Measurements from ENCODE around the gene COL18A1. TPM values are rescaled to one million over a fixed set of nuclear protein-coding genes. Genes with fewer than 3 reads are reported as not detected.
A peak's percentile ranks its signal among the peaks of the same experiment; 100 is the strongest.

COL18A1 gene
- total RNA-seq, 1 donor from 2014 or later = 302 TPM

- Mint-ChIP-seq H3K4me1 (no peaks in the 10 kb centered on the region), H3K36me3 (peaks cover 6% of the 10 kb centered on the region), H3K27ac (no peak overlapping the region), H3K9me3 (peaks cover 7% of the 10 kb centered on the region), H3K4me3 (no peak overlapping the region), H3K27me3 (ENCODE audit: low read depth) (no peaks in the 10 kb centered on the region)
- DNase-seq (ENCODE audit: low spot score in 2 of 2, unreplicated experiment in 2 of 2) = no peak
- no peak for TF ChIP-seq CTCF (IDR thresholded peaks at IDR 0.05; ENCODE audit: unreplicated experiment)
Observed at GRCh38 chr21:45396620-45396995, 8.4 kb upstream of the COL18A1 start.

- Mint-ChIP-seq H3K36me3 (peaks cover 6% of the 10 kb centered on the region), H3K9me3 (peaks cover 9% of the 10 kb centered on the region), H3K4me3 (no peak overlapping the region), H3K27me3 (ENCODE audit: low read depth) (peaks cover under 1% of the 10 kb centered on the region), H3K27ac (no peak overlapping the region), H3K4me1 (no peaks in the 10 kb centered on the region)
- no peak for DNase-seq (ENCODE audit: low spot score in 2 of 2, unreplicated experiment in 2 of 2)
- no peak for TF ChIP-seq CTCF (IDR thresholded peaks at IDR 0.05; ENCODE audit: unreplicated experiment)
Observed at GRCh38 chr21:45397381-45397780, 7.6 kb upstream of the COL18A1 start.

- Mint-ChIP-seq H3K4me3 (no peak overlapping the region), H3K27me3 (ENCODE audit: low read depth) (peaks cover 16% of the 10 kb centered on the region), H3K36me3 (peaks cover 6% of the 10 kb centered on the region), H3K4me1 (peaks cover 11% of the 10 kb centered on the region), H3K9me3 (peaks cover 9% of the 10 kb centered on the region), H3K27ac (no peak overlapping the region)
- DNase-seq (ENCODE audit: low spot score in 2 of 2, unreplicated experiment in 2 of 2) = no peak
- no peak for TF ChIP-seq CTCF (IDR thresholded peaks at IDR 0.05; ENCODE audit: unreplicated experiment)
Observed at GRCh38 chr21:45401054-45401518, 3.9 kb upstream of the COL18A1 start.

- H3K36me3 Mint-ChIP-seq = peaks cover 6% of the 10 kb centered on the region
- H3K4me3 Mint-ChIP-seq = no peak overlapping the region
- H3K27ac Mint-ChIP-seq = no peak overlapping the region
- no peak for TF ChIP-seq CTCF (IDR thresholded peaks at IDR 0.05; ENCODE audit: unreplicated experiment)
- peaks cover 9% of the 10 kb centered on the region for H3K9me3 Mint-ChIP-seq
- peaks cover 21% of the 10 kb centered on the region for H3K4me1 Mint-ChIP-seq
- no peak for DNase-seq (ENCODE audit: low spot score in 2 of 2, unreplicated experiment in 2 of 2)
- peaks cover 18% of the 10 kb centered on the region for H3K27me3 Mint-ChIP-seq (ENCODE audit: low read depth)
Observed at GRCh38 chr21:45401916-45402900, 2.8 kb upstream of the COL18A1 start.

- Mint-ChIP-seq H3K27ac (peak overlapping the region; percentile 85), H3K27me3 (ENCODE audit: low read depth) (peaks cover 18% of the 10 kb centered on the region), H3K4me1 (peaks cover 32% of the 10 kb centered on the region), H3K36me3 (peaks cover 6% of the 10 kb centered on the region), H3K9me3 (peaks cover 9% of the 10 kb centered on the region), H3K4me3 (peak overlapping the region; percentile 76)
- no peak for DNase-seq (ENCODE audit: low spot score in 2 of 2, unreplicated experiment in 2 of 2)
- TF ChIP-seq CTCF (IDR thresholded peaks at IDR 0.05; ENCODE audit: unreplicated experiment) = no peak
Observed at GRCh38 chr21:45403133-45403824, 1.7 kb upstream of the COL18A1 start.

All from mesothelial cell of epicardium (in vitro differentiated cells).